ENCODE measurements around the gene PER1. TPM values are rescaled to one million over a fixed set of nuclear protein-coding genes. Genes with fewer than 3 reads are reported as not detected.

The PER1 gene
- total and polyA plus RNA-seq, 10 of the 15 experiments (the other 5 are each of a cell fraction or from before 2014, with no cell fraction given): 0.02 to 25.1 (median 5.4) TPM

GRCh38 chr17:8162997-8163977 is 11.1 kb upstream of the PER1 start (continued):
- no peak for TF ChIP-seq TCF12 (IDR thresholded peaks at IDR 0.05; ENCODE audit: low read depth, low read length)
- TF ChIP-seq PKNOX1 (IDR thresholded peaks at IDR 0.05): no peak
- no peak for TF ChIP-seq FOXK2 (IDR thresholded peaks at IDR 0.05)
- no peak for TF ChIP-seq NRF1 (conservative IDR thresholded peaks at IDR 0.05; ENCODE audit: low read depth, low read length)
- no peak for TF ChIP-seq CEBPZ (IDR thresholded peaks at IDR 0.05; ENCODE audit: low read depth, low read length)
- TF ChIP-seq LARP7 (IDR thresholded peaks at IDR 0.05): no peak
- TF ChIP-seq HSF1 (IDR thresholded peaks at IDR 0.05; ENCODE audit: low read depth, low read length): no peak
- no peak for TF ChIP-seq STAT1 (conservative IDR thresholded peaks at IDR 0.05)
- TF ChIP-seq TAF1 (IDR thresholded peaks at IDR 0.05; ENCODE audit: borderline replicate concordance, low read depth, low read length): no peak
- TF ChIP-seq KAT2A (conservative IDR thresholded peaks at IDR 0.05; ENCODE audit: control insufficient read depth, low read depth, low read length): no peak
- no peak for TF ChIP-seq BMI1 (IDR thresholded peaks at IDR 0.05; ENCODE audit: borderline replicate concordance)
- TF ChIP-seq SPI1 (IDR thresholded peaks at IDR 0.05; ENCODE audit: borderline replicate concordance, insufficient read depth, low read depth, low read length): no peak
- TF ChIP-seq HDGF (IDR thresholded peaks at IDR 0.05): peak; percentile 81; the same call in 1 of the 2 replicates
- no peak for TF ChIP-seq CREB1 (IDR thresholded peaks at IDR 0.05; ENCODE audit: low read depth)
- TF ChIP-seq NBN (IDR thresholded peaks at IDR 0.05): peak; percentile 61; the same call in 1 of the 2 replicates
- TF ChIP-seq SMAD5 (IDR thresholded peaks at IDR 0.05; ENCODE audit: low read depth): no peak
- no peak for TF ChIP-seq CEBPB (IDR thresholded peaks at IDR 0.05; ENCODE audit: borderline replicate concordance in 1 of 2, low read depth in 2 of 2, low read length in 2 of 2)
- TF ChIP-seq ZNF622 (IDR thresholded peaks at IDR 0.05): no peak
